Measurements from ENCODE around the gene AQP12A.

Gene AQP12A

GRCh38 chr2:240708457-240708856 lies 16.8 kb downstream of the AQP12A start:
- no peak for DNase-seq (ENCODE audit: low read depth)

GRCh38 chr2:240711296-240711695 lies 19.6 kb downstream of the AQP12A start:
- no peak for DNase-seq (ENCODE audit: low read depth)

GRCh38 chr2:240711701-240712100 lies 20.0 kb downstream of the AQP12A start:
- no peak for DNase-seq (ENCODE audit: low read depth)

- DNase-seq (ENCODE audit: low read depth), result no peak
Observed at GRCh38 chr2:240712121-240712520, 20.5 kb downstream of the AQP12A start.

- no peak for DNase-seq (ENCODE audit: low read depth)
Observed at GRCh38 chr2:240713071-240713927, 21.6 kb downstream of the AQP12A start.

- no peak for DNase-seq (ENCODE audit: low read depth)
Observed at GRCh38 chr2:240713928-240714746, 22.5 kb downstream of the AQP12A start.

- DNase-seq (ENCODE audit: low read depth), result no peak
Observed at GRCh38 chr2:240714747-240715725, 23.4 kb downstream of the AQP12A start.

GRCh38 chr2:240716130-240716798 lies 24.6 kb downstream of the AQP12A start:
- no peak for DNase-seq (ENCODE audit: low read depth)

- DNase-seq (ENCODE audit: low read depth), result no peak
Observed at GRCh38 chr2:240717181-240717641, 25.5 kb downstream of the AQP12A start.

- DNase-seq (ENCODE audit: low read depth), result no peak
Observed at GRCh38 chr2:240717681-240718581, 26.3 kb downstream of the AQP12A start.

GRCh38 chr2:240718896-240719490 lies 27.3 kb downstream of the AQP12A start:
- no peak for DNase-seq (ENCODE audit: low read depth)

GRCh38 chr2:240719676-240720545 lies 28.2 kb downstream of the AQP12A start:
- DNase-seq (ENCODE audit: low read depth), result no peak

GRCh38 chr2:240720686-240721595 lies 29.3 kb downstream of the AQP12A start:
- no peak for DNase-seq (ENCODE audit: low read depth)

- no peak for DNase-seq (ENCODE audit: low read depth)
Observed at GRCh38 chr2:240721596-240722180, 30.0 kb downstream of the AQP12A start.

GRCh38 chr2:240722376-240722775 lies 30.7 kb downstream of the AQP12A start:
- DNase-seq (ENCODE audit: low read depth), result no peak

GRCh38 chr2:240722796-240723735 lies 31.4 kb downstream of the AQP12A start:
- no peak for DNase-seq (ENCODE audit: low read depth)

All from stimulated activated CD8-positive, alpha-beta memory T cell treated with anti-CD3 and anti-CD28 coated beads, Interleukin-12 subunit alpha, Interleukin-12 subunit beta, amount 100 ng/mL, for 4 hours (primary cell).